ENCODE data around the gene CLEC20A.

DNA sequence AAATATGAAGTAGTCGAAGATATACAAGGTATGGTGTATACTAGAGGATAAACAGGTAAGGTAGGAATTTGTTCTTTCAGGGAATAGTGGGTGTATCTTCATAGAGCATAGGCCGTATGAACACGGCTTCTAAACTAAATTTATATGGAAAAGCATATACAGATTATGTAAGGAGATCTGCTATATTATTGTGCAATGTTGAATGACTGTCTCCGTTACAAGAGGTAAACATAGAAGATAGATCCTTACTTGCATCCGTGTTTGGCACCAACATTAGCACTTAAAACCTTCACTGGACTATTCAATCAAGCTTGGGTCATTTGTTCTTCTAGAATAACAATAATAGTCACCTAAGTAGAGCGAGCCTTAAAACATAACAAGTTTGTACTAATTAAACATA is 45.9 kb downstream of the CLEC20A start:
- TF ChIP-seq POLR2A (IDR thresholded peaks at IDR 0.05; ENCODE audit: low read length) (no peak), GATA1 (IDR thresholded peaks at IDR 0.05; ENCODE audit: low read depth, low read length) (no peak)
